Hematopoietic multipotent progenitor cell treated with erythropoietin and hydrocortisone succinate and interleukin-3 and kit ligand, for 15 days (in vitro differentiated cells): ENCODE measurements around the gene SOHLH2.

Experiments
- DNase-seq: peaks from one replicate; pipeline ENCODE4 v3.0.0-alpha.2; 2015; ENCODE audit warnings: low spot score

Gene SOHLH2

DNA sequence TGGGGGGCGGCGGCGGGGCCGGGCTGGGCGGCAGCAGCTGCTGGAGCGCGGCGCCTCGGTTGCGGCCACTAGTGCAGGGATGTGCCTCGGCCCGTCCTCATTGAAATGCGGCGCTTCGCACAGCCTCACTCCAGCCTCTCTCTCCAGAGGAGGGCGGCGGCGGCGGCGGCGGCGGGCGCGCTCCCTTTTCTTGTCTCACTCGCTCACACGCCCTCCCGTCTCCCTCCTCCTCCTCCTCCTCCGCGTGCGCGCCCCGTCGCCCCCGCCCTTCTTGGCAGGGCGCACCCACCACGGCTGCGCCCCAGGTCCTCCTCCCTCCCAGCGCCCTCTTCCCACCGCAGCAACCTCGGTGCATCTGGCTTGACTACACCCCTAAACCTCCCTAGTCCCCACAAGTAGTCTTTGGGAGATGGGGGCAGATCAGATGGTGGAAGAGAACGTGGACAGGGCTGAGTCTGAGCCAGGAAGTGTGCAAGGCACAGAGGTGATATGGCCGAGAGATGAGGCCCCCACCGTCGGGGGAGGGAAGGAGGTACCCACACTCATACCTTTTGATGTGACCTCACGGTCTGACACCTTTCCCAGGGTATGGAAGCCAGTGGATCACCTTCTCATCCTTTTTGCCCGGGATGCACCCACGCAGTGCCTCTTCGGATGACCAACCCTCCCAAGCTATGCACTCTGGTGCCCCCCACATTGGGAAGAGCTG is 83.0 kb downstream of the SOHLH2 start, which contains the start of gene DCLK1:
Gene DCLK1, minus strand, starts transcription at position 161 of the 709 bp plus-strand sequence.
- no peak for DNase-seq

DNA sequence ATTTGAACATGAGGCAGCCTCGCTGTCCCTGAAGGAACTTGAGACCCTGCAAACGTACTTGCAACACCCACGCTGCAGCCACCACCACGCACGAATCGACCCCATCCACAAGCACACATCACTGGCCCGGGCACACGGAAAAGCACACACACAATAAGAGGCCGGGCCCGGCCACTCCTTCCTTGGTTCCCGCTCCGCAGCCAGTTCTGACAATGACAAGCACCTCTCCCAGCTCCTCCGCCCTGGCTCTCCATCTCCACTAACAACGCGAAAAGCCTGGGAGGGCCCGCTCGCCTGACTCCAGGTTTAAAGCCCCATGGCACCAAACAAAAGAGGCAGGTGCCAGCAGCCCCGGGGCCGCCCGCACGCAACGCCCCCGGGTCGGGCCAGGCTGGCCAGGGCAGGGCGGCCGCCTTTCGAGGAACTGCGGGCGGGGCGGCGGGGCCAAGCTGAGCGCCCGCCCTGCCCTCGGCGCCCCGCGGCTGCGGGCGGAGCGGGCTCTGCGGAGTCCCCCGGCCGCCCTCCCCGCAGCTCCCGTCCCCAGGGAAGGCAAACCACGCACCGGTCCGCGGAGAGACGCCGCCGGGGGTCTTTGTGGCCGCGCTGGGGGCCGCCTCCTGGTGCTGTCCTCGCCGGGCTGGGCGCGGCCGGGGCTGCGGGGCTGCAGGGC is 83.7 kb downstream of the SOHLH2 start:
- no peak for DNase-seq

DNA sequence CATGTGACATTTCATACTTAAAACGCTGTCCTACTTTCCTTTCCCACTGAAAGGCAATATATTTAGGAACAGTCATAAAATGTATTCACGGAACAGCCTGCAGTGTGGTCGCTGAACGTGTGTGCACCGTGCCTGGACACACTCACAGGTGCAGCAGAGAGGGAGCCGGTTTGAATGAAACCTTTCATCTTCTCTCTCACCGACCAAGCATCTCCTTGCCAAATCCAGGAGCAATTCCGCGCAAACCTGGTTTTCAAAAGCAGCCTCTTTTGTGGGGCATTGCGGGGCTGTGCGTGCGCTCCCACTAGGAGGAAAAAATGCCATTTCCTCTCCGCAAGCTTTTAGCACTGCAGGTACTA is 84.2 kb downstream of the SOHLH2 start:
- no peak for DNase-seq

DNA sequence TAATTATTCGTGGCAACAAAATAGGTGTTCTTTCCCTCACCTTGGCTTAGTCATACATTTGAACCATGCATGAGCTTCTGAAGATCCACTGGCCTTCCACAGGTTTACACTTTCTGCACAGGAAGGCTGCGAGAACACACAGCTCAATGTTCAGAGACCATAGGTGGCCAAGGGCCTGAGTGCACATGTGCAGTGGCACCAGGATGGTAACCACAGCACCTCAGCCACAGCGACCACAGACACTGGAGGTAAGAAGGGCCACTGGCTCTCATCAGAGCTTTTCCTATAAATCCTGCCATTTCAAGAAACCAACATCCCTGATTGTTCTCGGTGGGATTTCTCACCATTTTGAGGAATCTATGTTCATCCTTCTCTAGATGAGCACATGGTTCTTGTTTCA is 84.8 kb downstream of the SOHLH2 start:
- no peak for DNase-seq

DNA sequence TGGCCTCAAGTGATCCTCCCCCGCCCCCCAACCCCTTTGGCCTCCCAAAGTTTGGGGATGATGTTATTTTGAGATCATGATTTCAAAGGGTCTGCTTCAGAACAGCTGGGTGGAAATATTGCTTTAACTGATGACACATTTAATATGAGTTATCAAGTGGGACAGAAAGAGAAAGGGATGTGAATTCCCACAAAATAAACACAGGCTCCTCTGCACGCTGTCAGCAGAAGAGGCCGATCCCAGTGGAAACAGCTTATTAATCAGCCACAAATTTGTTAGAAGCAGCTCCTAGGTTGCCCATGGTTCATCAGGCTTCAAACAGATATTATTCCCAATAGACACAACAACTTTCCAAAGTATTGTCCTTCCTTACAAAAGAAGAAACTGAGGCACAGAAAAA is 87.9 kb downstream of the SOHLH2 start:
- no peak for DNase-seq

DNA sequence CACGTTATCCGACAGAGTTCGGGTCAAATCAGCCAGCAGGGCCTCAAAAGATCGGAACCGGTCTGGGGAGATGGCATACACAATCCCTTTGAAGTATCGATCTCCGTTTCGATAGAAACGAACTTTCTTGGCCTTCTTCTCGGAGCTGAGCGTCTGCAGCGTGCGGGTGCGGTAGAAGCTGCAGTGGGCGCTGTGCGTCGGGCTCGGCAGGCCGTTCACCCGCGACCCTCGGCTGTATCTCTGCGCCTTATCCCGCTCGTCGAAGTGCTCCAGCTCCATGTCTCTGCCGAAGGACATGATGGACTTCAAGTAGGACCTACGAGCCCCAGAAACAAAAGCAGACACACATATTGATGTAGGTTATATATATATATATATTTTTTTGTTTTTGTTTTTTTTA is 88.5 kb downstream of the SOHLH2 start:
- DNase-seq, result no peak

DNA sequence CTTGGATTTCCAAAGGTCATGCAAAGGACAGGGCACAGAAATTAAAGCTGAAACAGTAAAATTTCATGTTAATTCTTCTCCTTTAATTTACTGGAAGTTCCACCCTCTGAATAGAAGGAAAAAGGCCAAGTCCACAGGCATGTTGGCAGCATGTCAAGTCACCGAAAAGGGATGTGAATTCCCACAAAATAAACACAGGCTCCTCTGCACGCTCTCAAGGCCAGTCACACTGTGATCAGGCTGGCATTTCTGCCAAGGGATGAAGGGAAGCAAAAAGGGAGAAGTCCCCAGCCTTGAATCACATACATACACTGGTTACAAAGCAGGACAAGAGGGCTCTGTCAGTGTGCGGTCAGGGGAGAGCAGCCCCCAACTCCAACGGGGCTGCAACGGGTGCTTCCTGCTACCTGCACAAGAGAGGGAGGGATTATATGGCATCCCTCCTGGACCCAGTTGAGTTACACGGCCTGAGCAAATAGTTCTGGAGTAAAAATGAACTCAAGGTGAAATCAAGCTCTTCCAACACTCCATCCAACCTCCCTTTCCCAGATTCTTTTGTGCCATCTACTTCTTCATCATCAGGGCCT is 90.0 kb downstream of the SOHLH2 start:
- DNase-seq, result no peak
